HL-60 (cell line): Measurements from ENCODE around the gene ZNF543.

Experiments used
- DNase-seq, 2 experiments: peaks; one replicate each; pipeline ENCODE4 v3.0.0-alpha.2; 2010 to 2020; ENCODE audit warnings: low read depth in 1 of 2, low spot score in 1 of 2
- H3K27ac ChIP-seq: fragments of 250-450 bp; sonication (Bioruptor Pico); replicated peaks from 2 replicates; pipeline ENCODE4 v1.5.1; 2020; ENCODE audit warnings: mild to moderate bottlenecking, moderate library complexity
- H3K27me3 ChIP-seq: fragments of 250-450 bp; sonication (Bioruptor Pico); 2 replicates; pipeline ENCODE4 v1.5.1; 2021; ENCODE audit warnings: mild to moderate bottlenecking, moderate library complexity; ENCODE audit not compliant: insufficient read depth, poor library complexity, severe bottlenecking
- H3K4me3 ChIP-seq: replicated peaks from 2 replicates; pipeline ENCODE4 v1.5.1; 2011; ENCODE audit warnings: mild to moderate bottlenecking, control low read depth, low read length; ENCODE audit not compliant: insufficient read depth
- GABPA ChIP-seq: IDR thresholded peaks from 2 replicates; pipeline ENCODE4 v1.6.1; 2012; ENCODE audit warnings: low read depth
- POLR2AphosphoS5 ChIP-seq: IDR thresholded peaks from 2 replicates; pipeline ENCODE4 v1.6.1; 2012; ENCODE audit warnings: low read depth
- SPI1 ChIP-seq: IDR thresholded peaks from 2 replicates; pipeline ENCODE4 v1.6.1; 2012; ENCODE audit warnings: low read depth, mild to moderate bottlenecking, borderline replicate concordance
- TF ChIP-seq, protein P1 (sequence below): IDR thresholded peaks from 2 replicates; pipeline ENCODE4 v1.6.1; 2012; ENCODE audit warnings: low read depth; ENCODE audit not compliant: insufficient replicate concordance
- TF ChIP-seq, protein P2 (sequence below): IDR thresholded peaks from one replicate; pipeline ENCODE4 v1.5.1; 2011; ENCODE audit warnings: low read length, control low read depth, inconsistent platforms; ENCODE audit not compliant: insufficient read depth

The ZNF543 gene

DNA sequence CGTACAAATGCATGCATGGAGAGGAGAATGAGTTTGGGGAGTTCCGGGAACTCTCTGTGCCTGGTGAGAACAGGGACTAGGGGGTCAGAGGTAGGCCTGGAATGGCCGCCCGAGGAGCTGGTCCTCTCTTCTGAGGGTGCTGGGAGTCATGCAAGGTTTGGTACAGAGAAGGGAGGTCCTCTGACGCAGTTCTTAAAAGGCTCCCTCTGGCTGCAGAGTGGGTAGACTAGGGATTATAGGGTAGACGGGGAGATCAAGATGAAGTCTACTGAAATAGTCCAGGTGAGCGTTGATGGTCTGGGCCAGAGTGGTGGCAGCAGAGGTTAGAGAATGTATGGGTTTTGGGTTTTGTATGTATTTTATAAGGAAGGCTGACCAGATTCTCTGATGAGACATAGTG lies 31.6 kb downstream of the ZNF543 start:
- H3K4me3 ChIP-seq: peak overlapping the region; percentile 95
- peak overlapping the region; percentile 73 for H3K27ac ChIP-seq
- no peaks in the 10 kb centered on the region for H3K27me3 ChIP-seq
- no peak for DNase-seq
- TF ChIP-seq GABPA (no peak), SPI1 (no peak), POLR2AphosphoS5 (no peak)
- TF ChIP-seq, protein P1, sequence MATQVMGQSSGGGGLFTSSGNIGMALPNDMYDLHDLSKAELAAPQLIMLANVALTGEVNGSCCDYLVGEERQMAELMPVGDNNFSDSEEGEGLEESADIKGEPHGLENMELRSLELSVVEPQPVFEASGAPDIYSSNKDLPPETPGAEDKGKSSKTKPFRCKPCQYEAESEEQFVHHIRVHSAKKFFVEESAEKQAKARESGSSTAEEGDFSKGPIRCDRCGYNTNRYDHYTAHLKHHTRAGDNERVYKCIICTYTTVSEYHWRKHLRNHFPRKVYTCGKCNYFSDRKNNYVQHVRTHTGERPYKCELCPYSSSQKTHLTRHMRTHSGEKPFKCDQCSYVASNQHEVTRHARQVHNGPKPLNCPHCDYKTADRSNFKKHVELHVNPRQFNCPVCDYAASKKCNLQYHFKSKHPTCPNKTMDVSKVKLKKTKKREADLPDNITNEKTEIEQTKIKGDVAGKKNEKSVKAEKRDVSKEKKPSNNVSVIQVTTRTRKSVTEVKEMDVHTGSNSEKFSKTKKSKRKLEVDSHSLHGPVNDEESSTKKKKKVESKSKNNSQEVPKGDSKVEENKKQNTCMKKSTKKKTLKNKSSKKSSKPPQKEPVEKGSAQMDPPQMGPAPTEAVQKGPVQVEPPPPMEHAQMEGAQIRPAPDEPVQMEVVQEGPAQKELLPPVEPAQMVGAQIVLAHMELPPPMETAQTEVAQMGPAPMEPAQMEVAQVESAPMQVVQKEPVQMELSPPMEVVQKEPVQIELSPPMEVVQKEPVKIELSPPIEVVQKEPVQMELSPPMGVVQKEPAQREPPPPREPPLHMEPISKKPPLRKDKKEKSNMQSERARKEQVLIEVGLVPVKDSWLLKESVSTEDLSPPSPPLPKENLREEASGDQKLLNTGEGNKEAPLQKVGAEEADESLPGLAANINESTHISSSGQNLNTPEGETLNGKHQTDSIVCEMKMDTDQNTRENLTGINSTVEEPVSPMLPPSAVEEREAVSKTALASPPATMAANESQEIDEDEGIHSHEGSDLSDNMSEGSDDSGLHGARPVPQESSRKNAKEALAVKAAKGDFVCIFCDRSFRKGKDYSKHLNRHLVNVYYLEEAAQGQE: no peak
- TF ChIP-seq, protein P2, sequence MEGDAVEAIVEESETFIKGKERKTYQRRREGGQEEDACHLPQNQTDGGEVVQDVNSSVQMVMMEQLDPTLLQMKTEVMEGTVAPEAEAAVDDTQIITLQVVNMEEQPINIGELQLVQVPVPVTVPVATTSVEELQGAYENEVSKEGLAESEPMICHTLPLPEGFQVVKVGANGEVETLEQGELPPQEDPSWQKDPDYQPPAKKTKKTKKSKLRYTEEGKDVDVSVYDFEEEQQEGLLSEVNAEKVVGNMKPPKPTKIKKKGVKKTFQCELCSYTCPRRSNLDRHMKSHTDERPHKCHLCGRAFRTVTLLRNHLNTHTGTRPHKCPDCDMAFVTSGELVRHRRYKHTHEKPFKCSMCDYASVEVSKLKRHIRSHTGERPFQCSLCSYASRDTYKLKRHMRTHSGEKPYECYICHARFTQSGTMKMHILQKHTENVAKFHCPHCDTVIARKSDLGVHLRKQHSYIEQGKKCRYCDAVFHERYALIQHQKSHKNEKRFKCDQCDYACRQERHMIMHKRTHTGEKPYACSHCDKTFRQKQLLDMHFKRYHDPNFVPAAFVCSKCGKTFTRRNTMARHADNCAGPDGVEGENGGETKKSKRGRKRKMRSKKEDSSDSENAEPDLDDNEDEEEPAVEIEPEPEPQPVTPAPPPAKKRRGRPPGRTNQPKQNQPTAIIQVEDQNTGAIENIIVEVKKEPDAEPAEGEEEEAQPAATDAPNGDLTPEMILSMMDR: no peak

GRCh38 chr19:57355916-57356315 lies 35.6 kb downstream of the ZNF543 start:
- no peak for DNase-seq
- no peak for TF ChIP-seq SPI1
- TF ChIP-seq, protein P2: no peak
- TF ChIP-seq GABPA: no peak
- TF ChIP-seq POLR2AphosphoS5: no peak
- TF ChIP-seq, protein P1: no peak
- no peaks in the 10 kb centered on the region for H3K27me3 ChIP-seq
- H3K4me3 ChIP-seq: no peak overlapping the region
- H3K27ac ChIP-seq: no peak overlapping the region

GRCh38 chr19:57357406-57357805 lies 37.1 kb downstream of the ZNF543 start:
- Histone ChIP-seq H3K27me3 (no peaks in the 10 kb centered on the region), H3K4me3 (no peak overlapping the region), H3K27ac (no peak overlapping the region)
- TF ChIP-seq GABPA (no peak), POLR2AphosphoS5 (no peak), SPI1 (no peak)
- TF ChIP-seq, protein P2: no peak
- TF ChIP-seq, protein P1: no peak
- DNase-seq: no peak
